Measurements from ENCODE around the gene PFDN5. TPM values are rescaled to one million over a fixed set of nuclear protein-coding genes. Genes with fewer than 3 reads are reported as not detected.

The PFDN5 gene
- total RNA-seq, 1 experiment from 2014 or later: 519 TPM

DNA sequence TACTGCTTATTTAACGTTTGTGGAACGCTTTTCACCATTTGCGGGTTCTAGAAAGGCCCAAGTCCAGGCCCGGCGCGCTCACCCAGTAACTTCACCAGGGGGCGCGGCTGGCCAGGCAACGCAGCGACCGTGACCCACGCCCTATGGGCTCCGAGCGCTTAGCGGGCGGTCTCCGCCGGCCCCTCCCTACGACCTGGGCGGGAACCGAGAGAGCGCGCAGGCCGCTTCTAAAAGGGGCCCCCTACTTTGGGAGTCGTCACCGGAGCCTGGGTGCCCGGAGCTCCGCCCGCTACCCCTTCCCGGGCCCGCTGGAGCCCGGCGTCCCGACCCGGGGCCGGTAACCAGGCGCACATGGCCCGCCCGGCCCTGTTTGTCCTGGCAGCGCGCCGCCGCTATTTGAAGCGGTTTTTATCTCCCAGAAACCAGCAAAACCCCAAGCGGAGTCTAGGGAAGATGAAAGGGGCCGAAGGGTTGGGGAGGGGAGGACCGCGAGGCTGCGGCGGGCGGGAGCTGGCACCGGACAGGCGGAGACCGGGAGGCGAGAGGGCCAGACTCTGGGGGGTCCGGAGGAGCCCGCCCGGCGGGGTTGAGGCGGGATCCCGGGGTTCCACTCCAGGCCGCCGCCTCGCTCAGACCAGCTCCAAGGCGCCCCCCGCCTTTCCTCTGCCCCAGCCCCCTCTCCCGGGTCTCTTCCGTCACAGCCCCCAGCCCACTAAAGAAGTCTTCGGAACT lies 29.6 kb downstream of the PFDN5 start:
- H3K4me2 ChIP-seq (ENCODE audit: low read length): peak overlapping the region; percentile 98
- peak overlapping the region; percentile 91 for H2AFZ ChIP-seq (ENCODE audit: low read length)
- TF ChIP-seq EZH2phosphoT487 (IDR thresholded peaks at IDR 0.05; ENCODE audit: borderline replicate concordance, low read length): no peak
- TF ChIP-seq, protein P1, sequence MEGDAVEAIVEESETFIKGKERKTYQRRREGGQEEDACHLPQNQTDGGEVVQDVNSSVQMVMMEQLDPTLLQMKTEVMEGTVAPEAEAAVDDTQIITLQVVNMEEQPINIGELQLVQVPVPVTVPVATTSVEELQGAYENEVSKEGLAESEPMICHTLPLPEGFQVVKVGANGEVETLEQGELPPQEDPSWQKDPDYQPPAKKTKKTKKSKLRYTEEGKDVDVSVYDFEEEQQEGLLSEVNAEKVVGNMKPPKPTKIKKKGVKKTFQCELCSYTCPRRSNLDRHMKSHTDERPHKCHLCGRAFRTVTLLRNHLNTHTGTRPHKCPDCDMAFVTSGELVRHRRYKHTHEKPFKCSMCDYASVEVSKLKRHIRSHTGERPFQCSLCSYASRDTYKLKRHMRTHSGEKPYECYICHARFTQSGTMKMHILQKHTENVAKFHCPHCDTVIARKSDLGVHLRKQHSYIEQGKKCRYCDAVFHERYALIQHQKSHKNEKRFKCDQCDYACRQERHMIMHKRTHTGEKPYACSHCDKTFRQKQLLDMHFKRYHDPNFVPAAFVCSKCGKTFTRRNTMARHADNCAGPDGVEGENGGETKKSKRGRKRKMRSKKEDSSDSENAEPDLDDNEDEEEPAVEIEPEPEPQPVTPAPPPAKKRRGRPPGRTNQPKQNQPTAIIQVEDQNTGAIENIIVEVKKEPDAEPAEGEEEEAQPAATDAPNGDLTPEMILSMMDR (conservative IDR thresholded peaks at IDR 0.05; ENCODE audit: low read depth, low read length): peak; percentile 85
- BruUV-seq (replicated peaks): no TSS peak
- CTCF ChIA-PET: interaction anchor here (0.8 to 1.0 kb wide), 3 partner anchors 20 to 96 kb away, joined by 4 to 11 read pairs (median 5); no protein-coding TSS in a partner anchor
- H4K20me1 ChIP-seq (ENCODE audit: low read length): no peaks in the 10 kb centered on the region
- intact Hi-C loops (cut with micrococcal nuclease): loop anchor here (1.0 to 2.0 kb wide), 3 partner anchors 20 to 184 kb away; no protein-coding TSS in a partner anchor
- POLR2A ChIA-PET (ENCODE audit: unreplicated experiment): interaction anchor here (0.6 kb wide), 1 partner anchor 22 kb away, joined by 8 read pairs; no protein-coding TSS in a partner anchor
- DNase-seq (peak; percentile 89), ATAC-seq (peak; percentile 69)
- peaks cover 21% of the 10 kb centered on the region for H3K4me1 ChIP-seq (ENCODE audit: insufficient read depth, low read length)
- H3K4me3 ChIP-seq (ENCODE audit: low read length): peak overlapping the region; percentile 82
- no peaks in the 10 kb centered on the region for H3K9me3 ChIP-seq (ENCODE audit: low read length)
- no peaks in the 10 kb centered on the region for H3K27me3 ChIP-seq (ENCODE audit: low read length)
- peak overlapping the region; percentile 91 for H3K9ac ChIP-seq (ENCODE audit: low read length)
- no peaks in the 10 kb centered on the region for H3K36me3 ChIP-seq (ENCODE audit: low read depth, low read length)
- H3K27ac ChIP-seq (ENCODE audit: low read length): peak overlapping the region; percentile 41
- peaks cover 6% of the 10 kb centered on the region; the same call in 1 of the 2 replicates for H3K79me2 ChIP-seq (ENCODE audit: low read length)
- no peaks in the 10 kb centered on the region for H3K9me2 ChIP-seq (replicated peaks; ENCODE audit: low read length)
- no peaks in the 10 kb centered on the region for H3F3A ChIP-seq (ENCODE audit: low read length, unreplicated experiment)

GRCh38 chr12:53325511-53326061 lies 30.2 kb downstream of the PFDN5 start:
- 0 out of 2 replicates have a peak, but pooled peaks cover under 1% of the 10 kb centered on the region for H3K79me2 ChIP-seq (ENCODE audit: low read length)
- no peak for DNase-seq
- peak overlapping the region; percentile 91 for H2AFZ ChIP-seq (ENCODE audit: low read length)
- no peak for ATAC-seq
- TF ChIP-seq, protein P1 (conservative IDR thresholded peaks at IDR 0.05; ENCODE audit: low read depth, low read length): no peak
- no peak for TF ChIP-seq EZH2 (IDR thresholded peaks at IDR 0.05; ENCODE audit: low read length, unreplicated experiment)
- no peaks in the 10 kb centered on the region for H3K27me3 ChIP-seq (ENCODE audit: low read length)
- no peaks in the 10 kb centered on the region for H4K20me1 ChIP-seq (ENCODE audit: low read length)
- no TSS peak for BruUV-seq (replicated peaks)
- no peaks in the 10 kb centered on the region for H3F3A ChIP-seq (ENCODE audit: low read length, unreplicated experiment)
- no peaks in the 10 kb centered on the region for H3K9me3 ChIP-seq (ENCODE audit: low read length)
- ChIA-PET POLR2A (ENCODE audit: unreplicated experiment) (interaction anchor here (0.6 kb wide), 1 partner anchor 21 kb away, joined by 8 read pairs; no protein-coding TSS in a partner anchor), CTCF (interaction anchor here (0.6 to 1.0 kb wide), 3 partner anchors 19 to 63 kb away, joined by 4 to 11 read pairs (median 4); no protein-coding TSS in a partner anchor)
- H3K4me1 ChIP-seq (ENCODE audit: insufficient read depth, low read length): peaks cover 15% of the 10 kb centered on the region
- H3K27ac ChIP-seq (ENCODE audit: low read length): no peak overlapping the region
- intact Hi-C loops (cut with micrococcal nuclease): loop anchor here (2.0 kb wide), 1 partner anchor 183 kb away; no protein-coding TSS in a partner anchor
- peak overlapping the region; percentile 98 for H3K4me2 ChIP-seq (ENCODE audit: low read length)
- no peaks in the 10 kb centered on the region for H3K9me2 ChIP-seq (replicated peaks; ENCODE audit: low read length)
- peak overlapping the region; percentile 82 for H3K4me3 ChIP-seq (ENCODE audit: low read length)
- peak overlapping the region; percentile 91 for H3K9ac ChIP-seq (ENCODE audit: low read length)
- no peaks in the 10 kb centered on the region for H3K36me3 ChIP-seq (ENCODE audit: low read depth, low read length)

Data from PC-3 (cell line).